Endothelial cell of umbilical vein (primary cell): ENCODE results near the gene KATNAL2. TPM values are rescaled to one million over a fixed set of nuclear protein-coding genes. Genes with fewer than 3 reads are reported as not detected.

Source experiments
- BruUV-seq: library from RNA; stranded (reverse); fragments of 400-500 nt; replicated peaks from 2 replicates; lab custom pipeline; 2021; lab: Mats Ljungman, UMichigan
- CTCF ChIA-PET: fragments of 300-600, 350-600 bp; sonication (Branson Sonifier 250); formaldehyde crosslinking; loops from one replicate; lab custom pipeline; 2021; ENCODE audit warnings: antibody characterized with exemption, inconsistent platforms; lab: Charles Lee
- POLR2A ChIA-PET: fragments of 300-600, 350-600 bp; sonication (Branson Sonifier 250); formaldehyde crosslinking; loops from one replicate; lab custom pipeline; 2021; ENCODE audit warnings: antibody characterized with exemption, inconsistent platforms; lab: Charles Lee
- DNase-seq: peaks from one replicate; pipeline ENCODE4 v3.0.0-alpha.2; 2011; ENCODE audit warnings: low read depth, low spot score
- FAIRE-seq: peaks from 2 replicates; lab custom pipeline; 2011; peaks lifted over from hg19 to GRCh38; lab: Jason Lieb, UNC
- H2AFZ ChIP-seq: 2 replicates; pipeline ENCODE4 v1.6.0; 2012; ENCODE audit warnings: low read depth, low read length, control low read depth, inconsistent platforms
- H3K27ac ChIP-seq: 2 replicates; pipeline ENCODE4 v1.5.1; 2011; ENCODE audit warnings: low read depth, mild to moderate bottlenecking, control low read depth, low read length, moderate library complexity; ENCODE audit not compliant: insufficient read depth
- H3K27me3 ChIP-seq, 2 experiments: 2 replicates each; pipeline versions ENCODE4 v1.6.0 to v1.6.1; 2011; ENCODE audit warnings: low read length in 2 of 2, mixed read lengths in 1 of 2; ENCODE audit not compliant: control insufficient read depth in 2 of 2, insufficient read depth in 2 of 2
- H3K36me3 ChIP-seq, 2 experiments: 2 replicates in 1 of 2; 3 replicates in 1 of 2; pipeline ENCODE4 v1.5.1; 2011; ENCODE audit warnings: low read length in 2 of 2, mild to moderate bottlenecking in 1 of 2, moderate library complexity in 1 of 2; ENCODE audit not compliant: control insufficient read depth in 2 of 2, insufficient read depth in 2 of 2; ENCODE audit errors: extremely low read depth in 1 of 2
- H3K4me1 ChIP-seq: 3 replicates; pipeline ENCODE4 v1.5.1; 2011; ENCODE audit warnings: mild to moderate bottlenecking, low read length; ENCODE audit not compliant: control insufficient read depth, insufficient read depth; ENCODE audit errors: extremely low read depth
- H3K4me2 ChIP-seq: 2 replicates; pipeline ENCODE4 v1.6.1; 2011; ENCODE audit warnings: low read length, control low read depth, mixed read lengths; ENCODE audit not compliant: insufficient read depth
- H3K4me3 ChIP-seq, 3 experiments: fragments of 200-600 bp in 1 of 3; sonication (generic), shearing (Covaris generic) in 1 of 3; replicated peaks in 1 of 3; 2 replicates each; pipeline ENCODE4 v1.5.1; 2011 to 2016; ENCODE audit warnings: control low read depth in 3 of 3, low read length in 3 of 3, mild to moderate bottlenecking in 2 of 3, inconsistent platforms in 1 of 3, low read depth in 1 of 3, moderate library complexity in 1 of 3; ENCODE audit not compliant: insufficient read depth in 1 of 3
- H3K79me2 ChIP-seq: 2 replicates; pipeline ENCODE4 v1.6.0; 2012; ENCODE audit warnings: low read length, inconsistent platforms; ENCODE audit not compliant: control insufficient read depth, insufficient read depth
- H3K9ac ChIP-seq: replicated peaks from 2 replicates; pipeline ENCODE3; 2011; ENCODE audit warnings: low read length, control low read depth; ENCODE audit not compliant: insufficient read depth; ENCODE audit errors: extremely low read depth
- H3K9me1 ChIP-seq: replicated peaks from 3 replicates; pipeline ENCODE4 v1.6.0; 2011; ENCODE audit warnings: mild to moderate bottlenecking, low read length; ENCODE audit not compliant: control insufficient read depth, insufficient read depth; ENCODE audit errors: extremely low read depth
- H3K9me3 ChIP-seq: replicated peaks from 2 replicates; pipeline ENCODE4 v1.5.1; 2012; ENCODE audit warnings: low read length, inconsistent platforms; ENCODE audit not compliant: control insufficient read depth, insufficient read depth
- H4K20me1 ChIP-seq: replicated peaks from 2 replicates; pipeline ENCODE3; 2011; ENCODE audit warnings: mild to moderate bottlenecking, low read length; ENCODE audit not compliant: control insufficient read depth, insufficient read depth; ENCODE audit errors: extremely low read depth
- CTCF ChIP-seq, 2 donors: IDR thresholded peaks; 1 replicate in 1 of 2; 2 replicates in 1 of 2; pipeline ENCODE4 v1.5.1; 2011; ENCODE audit warnings: low read length in 2 of 2, mild to moderate bottlenecking in 2 of 2, moderate library complexity in 2 of 2, control low read depth in 1 of 2, inconsistent platforms in 1 of 2, low read depth in 1 of 2; ENCODE audit not compliant: insufficient read depth in 1 of 2; ENCODE audit errors: extremely low read depth in 1 of 2
- EZH2 ChIP-seq: IDR thresholded peaks from 2 replicates; pipeline ENCODE4 v1.6.1; 2012; ENCODE audit warnings: borderline replicate concordance, low read depth, mild to moderate bottlenecking, moderate library complexity, low read length, inconsistent platforms; ENCODE audit not compliant: severe bottlenecking
- FOS ChIP-seq: IDR thresholded peaks from 2 replicates; pipeline ENCODE4 v1.6.1; 2011; ENCODE audit warnings: mild to moderate bottlenecking, low read length, moderate library complexity, borderline replicate concordance; ENCODE audit not compliant: insufficient read depth
- GATA2 ChIP-seq: IDR thresholded peaks from 2 replicates; pipeline ENCODE4 v1.7.0; 2011; ENCODE audit warnings: low read depth, mild to moderate bottlenecking, moderate library complexity, mixed read lengths, low read length; ENCODE audit not compliant: insufficient read length, insufficient read depth
- JUN ChIP-seq: IDR thresholded peaks from 2 replicates; pipeline ENCODE4 v1.6.1; 2011; ENCODE audit warnings: borderline replicate concordance, low read depth; ENCODE audit not compliant: insufficient read length, insufficient read depth
- MAX ChIP-seq: IDR thresholded peaks from 2 replicates; pipeline ENCODE4 v1.6.1; 2011; ENCODE audit not compliant: insufficient read depth, insufficient read length
- MYC ChIP-seq: IDR thresholded peaks from one replicate; pipeline ENCODE4 v1.6.1; 2011; ENCODE audit warnings: mild to moderate bottlenecking, low read depth, low read length
- POLR2A ChIP-seq: IDR thresholded peaks from 2 replicates; pipeline ENCODE4 v1.6.1; 2012; ENCODE audit warnings: low read depth, mild to moderate bottlenecking, control low read depth, low read length
- POLR2AphosphoS5 ChIP-seq: IDR thresholded peaks from 2 replicates; pipeline ENCODE4 v1.6.1; 2012; ENCODE audit warnings: low read depth, mild to moderate bottlenecking, control low read depth, low read length, moderate library complexity; ENCODE audit not compliant: insufficient read depth
- dilution Hi-C: fragments of 300-500 bp; cut with MboI; formaldehyde crosslinking; loops from one replicate; pipeline ENCODE4 v1.15.0; 2019; ENCODE audit warnings: low sequenced_read_pairs; ENCODE audit not compliant: extremely low pct_ligation_motif_present
- intact Hi-C: fragments of 100-400 bp; cut with micrococcal nuclease; formaldehyde crosslinking; loops from one replicate; pipeline ENCODE4 v1.10.0; 2022
- polyA plus RNA-seq, 4 experiments: library from polyadenylated mRNA; depleted of rRNA in 3 of 4; stranded (reverse) in 3 of 4; unstranded in 1 of 4; fragments of >200 nt; gene quantifications; 2 replicates each; pipeline versions ENCODE4 v1.2.1 to v1.2.3, GENCODE V29; 2011 to 2012; ENCODE audit warnings: missing spikeins in 1 of 4
- total RNA-seq: library from RNA; stranded (reverse); gene quantifications from 2 replicates; pipeline ENCODE4 v1.2.3, GENCODE V29; 2021

KATNAL2 gene
- total and polyA plus RNA-seq, 2 donors (not counting 3 experiments of a cell fraction or from before 2014, with no cell fraction given), result 0.51 to 1.3 TPM

GRCh38 chr18:47080872-47081271 lies 163.5 kb downstream of the KATNAL2 start:
- Histone ChIP-seq H3K9ac (no peak overlapping the region), H3K9me1 (no peaks in the 10 kb centered on the region), H3K9me3 (no peaks in the 10 kb centered on the region), H3K4me3 (no peak overlapping the region), H3K27me3 (no peaks in the 10 kb centered on the region), H4K20me1 (peaks cover 3% of the 10 kb centered on the region), H2AFZ (no peak overlapping the region), H3K27ac (no peak overlapping the region), H3K36me3 (no peaks in the 10 kb centered on the region), H3K79me2 (no peaks in the 10 kb centered on the region), H3K4me1 (no peaks in the 10 kb centered on the region), H3K4me2 (no peak overlapping the region)
- no TSS peak for BruUV-seq
- dilution Hi-C loops (no loop called here), intact Hi-C loops (no loop called here)
- FAIRE-seq (no peak), DNase-seq (no peak)
- ChIA-PET CTCF (interaction anchor here (1.7 kb wide), 1 partner anchor 124 kb away, joined by 6 read pairs; no protein-coding TSS in a partner anchor), POLR2A (no interaction called here)
- no peak for TF ChIP-seq MYC
- TF ChIP-seq JUN, result no peak
- TF ChIP-seq FOS, result no peak
- TF ChIP-seq POLR2A, result no peak
- no peak for TF ChIP-seq CTCF (IDR thresholded peaks at IDR 0.05; ENCODE audit: extremely low read depth in 1 of 2, insufficient read depth in 1 of 2, low read depth in 1 of 2, low read length in 2 of 2)
- no peak for TF ChIP-seq MAX
- no peak for TF ChIP-seq GATA2
- no peak for TF ChIP-seq POLR2AphosphoS5
- TF ChIP-seq EZH2, result no peak
